NCI-H1930 (cell line): ENCODE measurements around the gene DHRS2.
"Not testable (repeated sequence)": the region's sequence is repeated elsewhere in the genome, so short reads cannot be mapped to it uniquely, and the experiment has no call there.

ENCODE experiments used
- DNase-seq, 2 experiments: peaks; one replicate each; lab custom pipeline; 2025; lab: John Stamatoyannopoulos, UW

Gene DHRS2

GRCh38 chr14:23633160-23633701, 2.9 kb upstream of the DHRS2 start:
- DNase-seq, result no peak

DNA sequence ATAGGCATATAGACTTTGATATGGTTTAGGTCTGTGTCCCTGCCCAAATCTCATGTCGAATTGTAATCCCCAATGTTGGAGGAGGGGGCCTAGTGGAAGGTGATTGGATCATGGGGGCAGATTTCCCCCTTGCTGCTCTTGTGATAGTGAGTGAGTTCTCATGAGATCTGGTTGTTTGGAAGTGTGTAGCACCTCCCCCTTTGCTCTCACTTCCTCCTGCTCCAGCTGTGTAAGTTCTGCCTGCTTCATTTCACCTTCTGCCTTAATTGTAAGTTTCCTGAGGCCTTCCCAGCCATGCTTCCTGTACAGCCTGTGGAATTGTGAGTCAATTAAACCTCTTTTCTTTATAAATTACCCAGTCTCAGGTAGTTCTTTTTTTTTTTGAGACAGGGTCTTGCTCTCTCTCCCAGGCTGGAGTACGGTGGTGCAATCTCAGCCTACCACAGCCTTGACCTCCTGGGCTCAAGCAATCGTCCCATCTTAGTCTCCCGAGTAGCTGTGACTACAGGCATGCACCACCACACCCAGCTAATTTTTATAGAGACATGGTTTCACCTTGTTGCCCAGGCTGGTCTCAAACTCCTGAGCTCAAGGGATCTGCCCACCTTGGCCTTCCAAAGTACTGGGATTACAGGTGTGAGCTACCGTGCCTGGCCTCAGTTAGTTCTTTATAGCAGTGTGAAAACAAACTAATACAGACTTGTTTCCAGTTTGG, 1.3 kb upstream of the DHRS2 start:
- not testable (repeated sequence) for DNase-seq

- not testable (repeated sequence) for DNase-seq
Measured at GRCh38 chr14:23637312-23637654, 1.1 kb downstream of the DHRS2 start.

- DNase-seq, result not testable (repeated sequence)
Measured at GRCh38 chr14:23637655-23638413, 1.7 kb downstream of the DHRS2 start.

DNA sequence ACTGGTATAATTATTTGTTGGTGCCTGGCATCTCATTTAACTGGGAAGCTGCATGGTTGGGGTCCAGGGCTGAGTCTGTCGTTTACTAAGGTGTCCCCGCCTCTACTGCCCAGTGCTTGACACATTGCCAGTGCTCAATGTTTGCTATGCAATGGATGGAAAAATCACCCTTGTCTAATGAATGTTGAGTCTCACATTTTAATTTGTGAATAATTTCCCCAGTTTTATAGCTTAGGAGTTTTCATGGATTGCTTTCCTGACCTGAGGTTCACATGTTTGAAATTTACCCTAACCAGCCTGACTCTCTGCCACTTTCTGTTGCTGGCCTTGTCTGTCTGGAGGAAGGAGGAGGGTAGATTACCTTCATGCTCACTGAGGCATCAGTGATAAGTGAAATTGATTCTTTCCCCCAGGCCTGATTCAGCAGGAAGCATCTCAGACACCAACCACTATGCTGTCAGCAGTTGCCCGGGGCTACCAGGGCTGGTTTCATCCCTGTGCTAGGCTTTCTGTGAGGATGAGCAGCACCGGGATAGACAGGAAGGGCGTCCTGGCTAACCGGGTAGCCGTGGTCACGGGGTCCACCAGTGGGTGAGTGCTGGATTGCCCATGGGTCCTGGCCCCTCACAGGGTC, 2.4 kb downstream of the DHRS2 start:
- no peak for DNase-seq

DNA sequence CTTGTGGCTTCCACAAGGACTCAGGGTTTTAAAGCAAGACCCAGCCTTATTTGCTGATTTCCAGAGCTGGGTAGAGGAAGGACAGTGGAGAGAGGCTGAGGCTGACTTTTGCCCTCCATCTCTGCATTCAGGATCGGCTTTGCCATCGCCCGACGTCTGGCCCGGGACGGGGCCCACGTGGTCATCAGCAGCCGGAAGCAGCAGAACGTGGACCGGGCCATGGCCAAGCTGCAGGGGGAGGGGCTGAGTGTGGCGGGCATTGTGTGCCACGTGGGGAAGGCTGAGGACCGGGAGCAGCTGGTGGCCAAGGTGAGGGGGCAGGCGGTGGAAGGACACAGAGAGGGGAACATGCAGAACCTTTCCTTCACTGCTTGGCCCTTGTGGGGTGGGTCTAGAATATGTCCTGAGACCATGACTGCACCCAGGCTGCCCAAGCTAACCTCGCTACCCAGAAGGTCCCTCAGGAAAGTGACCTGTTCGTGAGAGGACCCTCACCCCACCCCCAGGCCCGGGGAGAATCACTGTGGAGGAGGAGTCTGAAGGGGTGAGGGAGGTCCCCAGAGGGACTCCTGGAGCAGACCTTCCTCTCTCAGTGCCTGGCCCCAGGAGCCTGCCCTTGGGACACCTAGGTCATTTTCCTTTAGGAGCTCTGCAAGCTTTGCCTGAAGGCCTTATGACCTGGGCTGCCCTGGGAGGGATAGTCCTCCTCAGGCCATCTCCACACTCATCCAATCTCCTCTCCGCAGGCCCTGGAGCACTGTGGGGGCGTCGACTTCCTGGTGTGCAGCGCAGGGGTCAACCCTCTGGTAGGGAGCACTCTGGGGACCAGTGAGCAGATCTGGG, 3.1 kb downstream of the DHRS2 start:
- DNase-seq, result no peak

GRCh38 chr14:23639891-23640523, 3.8 kb downstream of the DHRS2 start:
- DNase-seq, result no peak

- DNase-seq, result no peak
Measured at GRCh38 chr14:23640524-23641141, 4.5 kb downstream of the DHRS2 start.

- DNase-seq, result no peak
Measured at GRCh38 chr14:23641180-23641914, 5.2 kb downstream of the DHRS2 start.

GRCh38 chr14:23641915-23642588, 5.9 kb downstream of the DHRS2 start:
- no peak for DNase-seq

GRCh38 chr14:23643533-23644194, 7.5 kb downstream of the DHRS2 start:
- no peak for DNase-seq

DNA sequence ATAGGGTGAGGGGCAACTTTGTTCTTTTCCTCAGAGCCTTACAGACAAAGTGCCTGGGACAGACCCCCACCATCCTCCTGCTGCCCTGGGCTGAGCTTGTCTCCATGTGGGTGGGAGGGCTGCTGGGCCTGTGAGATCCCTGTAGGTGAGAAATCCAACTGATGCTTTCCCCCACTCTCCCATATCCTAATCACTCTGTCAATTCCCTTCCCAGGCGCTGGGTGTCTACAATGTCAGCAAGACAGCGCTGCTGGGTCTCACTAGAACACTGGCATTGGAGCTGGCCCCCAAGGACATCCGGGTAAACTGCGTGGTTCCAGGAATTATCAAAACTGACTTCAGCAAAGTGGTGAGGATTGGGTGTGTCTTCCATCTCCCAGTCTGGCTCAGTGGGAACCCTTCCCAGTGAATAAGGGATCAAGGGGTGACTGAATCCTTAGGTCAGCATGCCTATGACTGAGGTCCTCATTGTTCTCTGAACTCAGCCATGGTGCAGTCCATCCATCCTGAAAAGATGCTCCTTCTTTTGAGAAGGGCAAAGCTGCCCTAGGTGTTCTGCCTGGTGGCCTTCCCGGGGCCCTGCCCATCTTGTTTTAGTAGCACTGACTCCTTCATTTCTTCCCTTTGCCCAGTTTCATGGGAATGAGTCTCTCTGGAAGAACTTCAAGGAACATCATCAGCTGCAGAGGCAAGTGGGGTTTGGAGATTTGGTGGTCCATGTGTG, 8.2 kb downstream of the DHRS2 start:
- DNase-seq, result no peak

- no peak for DNase-seq
Measured at GRCh38 chr14:23644919-23645336, 8.8 kb downstream of the DHRS2 start.

DNA sequence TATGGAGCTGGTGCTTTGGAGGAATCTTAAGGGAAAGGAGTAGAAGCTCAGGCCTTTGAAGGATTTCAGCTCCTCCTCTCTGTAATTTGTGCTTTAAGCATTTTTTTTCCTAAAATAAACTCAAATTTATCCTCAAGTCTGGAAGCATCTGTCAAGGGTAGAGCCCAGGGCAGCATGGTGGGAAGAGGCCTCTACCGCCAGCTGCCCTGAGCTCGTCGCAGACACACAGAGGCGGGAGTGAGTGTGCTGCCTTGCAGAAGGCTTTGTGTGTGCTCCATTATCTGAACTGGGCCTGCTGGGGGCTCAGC, 9.3 kb downstream of the DHRS2 start:
- no peak for DNase-seq

GRCh38 chr14:23645812-23646647, 9.9 kb downstream of the DHRS2 start:
- DNase-seq, result no peak

DNA sequence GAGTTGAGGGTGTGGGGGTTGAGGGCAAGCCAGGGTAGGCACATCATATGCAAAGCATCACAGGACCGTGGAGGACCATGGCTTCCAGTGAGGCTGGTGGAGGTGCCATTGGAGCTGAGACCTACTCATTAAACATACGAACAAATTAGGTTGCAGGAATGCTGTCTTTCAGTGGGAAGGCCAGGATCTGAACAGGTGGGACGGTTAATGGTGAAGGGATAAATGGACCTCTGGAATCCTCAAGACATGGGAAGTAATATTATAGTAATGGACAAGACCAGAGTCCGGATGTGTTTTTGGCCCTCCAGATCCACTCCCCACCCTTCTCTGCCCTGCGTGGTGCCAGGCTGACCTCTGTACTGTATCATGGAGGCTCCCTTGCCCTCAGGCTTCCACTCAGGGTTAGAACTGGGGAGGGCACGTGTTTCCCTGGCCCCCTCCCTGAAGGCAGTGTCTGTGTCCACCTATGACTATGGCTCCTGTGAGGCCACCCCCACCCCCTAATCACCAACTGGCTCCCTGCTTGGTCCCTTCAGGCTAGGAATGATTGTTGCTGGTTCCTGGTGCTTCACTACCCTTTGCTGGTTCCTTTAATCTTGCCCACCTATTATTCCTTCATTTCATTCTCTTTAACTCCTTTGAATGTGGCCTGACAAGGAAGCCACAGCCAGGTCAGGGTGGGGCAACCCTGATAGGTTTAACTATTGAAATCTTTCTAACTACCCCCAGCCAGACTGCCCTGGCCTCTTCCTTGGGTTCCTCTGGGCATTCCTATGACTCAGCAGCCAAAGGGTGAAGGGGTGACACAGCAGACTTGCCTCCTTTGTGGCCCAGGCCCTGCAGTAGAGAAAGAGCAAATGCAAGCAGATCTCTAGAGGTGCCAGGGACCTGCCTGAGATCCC, 10.7 kb downstream of the DHRS2 start:
- DNase-seq, result no peak

GRCh38 chr14:23647619-23648018, 11.5 kb downstream of the DHRS2 start:
- DNase-seq, result no peak
